ENCODE data around the gene NAALADL2.

GRCh38 chr3:175743733-175744400 is 884.7 kb downstream of the NAALADL2 start:
- TF ChIP-seq CTCF (IDR thresholded peaks at IDR 0.05): no peak
- TF ChIP-seq POLR2A (IDR thresholded peaks at IDR 0.05): no peak
- no peak for TF ChIP-seq POLR2AphosphoS5 (IDR thresholded peaks at IDR 0.05)
- no peak for TF ChIP-seq EP300 (IDR thresholded peaks at IDR 0.05)

Measured in upper lobe of left lung (tissue), 4 donors.